GM19372 (cell line): ENCODE measurements around the gene SAPCD2.
"Not testable (repeated sequence)": the region's sequence is repeated elsewhere in the genome, so short reads cannot be mapped to it uniquely, and the experiment has no call there.

ENCODE experiments used
- ATAC-seq: cut with Tn5 transposase; IDR thresholded peaks from one replicate; pipeline ENCODE4 v1.9.1; 2021; ENCODE audit warnings: mild to moderate bottlenecking, low read depth, moderate library complexity; ENCODE audit not compliant: unreplicated experiment

SAPCD2 gene, protein sequence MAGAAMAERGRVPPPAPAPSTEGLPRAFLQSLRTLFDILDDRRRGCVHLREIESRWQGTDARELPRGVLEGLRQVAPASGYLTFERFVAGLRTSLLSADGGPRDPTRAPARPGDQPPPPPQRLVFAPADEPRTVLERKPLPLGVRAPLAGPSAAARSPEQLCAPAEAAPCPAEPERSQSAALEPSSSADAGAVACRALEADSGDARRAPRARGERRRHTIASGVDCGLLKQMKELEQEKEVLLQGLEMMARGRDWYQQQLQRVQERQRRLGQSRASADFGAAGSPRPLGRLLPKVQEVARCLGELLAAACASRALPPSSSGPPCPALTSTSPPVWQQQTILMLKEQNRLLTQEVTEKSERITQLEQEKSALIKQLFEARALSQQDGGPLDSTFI

DNA sequence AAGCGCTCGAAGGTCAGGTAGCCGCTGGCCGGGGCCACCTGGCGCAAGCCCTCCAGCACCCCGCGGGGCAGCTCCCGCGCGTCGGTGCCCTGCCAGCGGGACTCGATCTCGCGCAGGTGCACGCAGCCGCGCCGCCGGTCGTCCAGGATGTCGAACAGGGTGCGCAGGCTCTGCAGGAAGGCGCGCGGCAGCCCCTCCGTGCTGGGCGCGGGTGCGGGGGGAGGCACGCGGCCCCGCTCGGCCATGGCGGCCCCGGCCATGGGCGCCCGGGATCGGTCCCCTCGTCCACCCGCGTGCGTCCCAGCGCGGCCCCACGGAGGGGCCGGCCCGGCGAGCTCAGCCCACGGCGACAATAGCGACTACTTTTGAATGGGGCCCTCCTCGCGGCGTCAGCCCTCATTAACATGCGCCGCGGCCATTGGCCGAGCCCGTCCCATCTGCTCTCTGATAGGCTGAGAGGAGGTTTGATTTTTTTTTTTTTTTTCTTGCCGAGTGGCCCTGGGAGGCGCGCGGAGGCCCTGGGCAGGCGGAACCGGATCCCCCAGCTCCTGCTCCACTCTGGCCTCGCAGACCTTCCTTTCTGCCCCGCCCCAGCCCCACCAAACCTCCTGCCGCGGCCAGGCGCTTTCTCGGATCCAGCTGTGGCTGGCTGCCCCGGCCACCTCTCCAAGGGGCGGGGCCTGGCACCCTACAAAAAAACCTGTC is at the start of gene SAPCD2:
Gene SAPCD2, minus strand, starts transcription at position 357 of the 705 bp plus-strand sequence. Its CDS starts 97 bp downstream, at position 260.
- peak; percentile 75 for ATAC-seq

DNA sequence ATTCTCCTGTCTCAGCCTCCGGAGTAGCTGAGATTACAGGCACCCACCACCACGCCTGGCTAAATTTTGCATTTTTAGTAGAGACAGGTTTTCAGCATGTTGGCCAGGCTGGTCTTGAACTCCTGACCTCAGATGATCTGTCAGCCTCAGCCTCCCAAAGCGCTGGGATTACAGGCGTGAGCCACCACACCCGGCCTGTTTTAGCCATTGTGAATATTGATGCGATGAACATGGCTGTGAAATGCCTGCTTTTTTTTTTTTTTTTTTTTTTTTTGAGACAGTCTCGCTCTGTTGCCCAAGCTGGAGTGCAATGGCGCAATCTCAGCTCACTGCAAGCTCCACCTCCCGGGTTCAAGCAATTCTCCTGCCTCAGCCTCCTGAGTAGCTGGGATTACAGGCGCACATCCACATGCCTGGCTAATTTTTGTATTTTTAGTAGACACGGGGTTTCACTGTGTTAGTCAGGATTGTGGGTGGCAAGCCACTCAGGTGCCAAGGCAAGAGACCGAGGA is 47.8 kb upstream of the SAPCD2 start:
- ATAC-seq: not testable (repeated sequence)

DNA sequence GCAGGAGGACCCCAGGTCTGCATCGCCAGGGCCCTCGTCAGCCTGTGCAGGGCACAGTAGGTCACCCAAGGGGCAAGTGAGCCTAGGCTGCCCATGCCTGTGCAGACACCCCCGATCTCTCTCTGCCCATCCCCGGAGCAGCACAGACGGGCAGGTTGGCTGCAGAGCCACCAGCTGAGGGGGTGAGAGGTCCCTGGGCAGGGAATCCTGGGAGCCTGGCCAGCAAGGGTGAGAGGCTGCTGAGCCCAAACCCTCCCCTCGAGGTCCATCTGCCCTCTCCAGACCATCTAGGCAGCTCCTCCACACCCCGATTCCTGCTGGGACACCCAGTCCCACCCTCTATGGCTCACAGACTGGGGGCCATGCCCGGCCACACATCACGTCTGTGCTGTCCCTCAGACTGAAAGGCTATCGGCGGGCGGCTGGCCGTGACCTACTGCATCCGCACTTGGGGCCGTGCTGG is 46.9 kb upstream of the SAPCD2 start:
- no peak for ATAC-seq

DNA sequence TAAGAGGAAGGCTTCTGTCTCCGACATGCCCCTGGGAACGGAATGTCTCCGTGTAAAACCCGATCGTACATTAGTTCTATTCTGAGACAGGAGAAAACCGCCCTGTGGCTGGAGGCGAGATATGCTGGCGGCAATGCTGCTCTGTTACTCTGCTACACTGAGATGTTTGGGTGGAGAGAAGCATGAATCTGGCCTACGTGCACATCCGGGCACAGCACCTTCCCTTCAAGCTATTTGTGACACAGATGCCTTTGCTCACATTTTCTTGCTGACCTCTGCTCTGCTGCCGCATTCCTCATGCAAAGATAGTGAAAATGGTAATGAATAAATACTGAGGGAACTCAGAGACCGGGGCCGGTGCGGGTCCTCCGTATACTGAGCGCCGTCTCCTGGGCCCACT is 46.4 kb upstream of the SAPCD2 start:
- ATAC-seq: no peak

DNA sequence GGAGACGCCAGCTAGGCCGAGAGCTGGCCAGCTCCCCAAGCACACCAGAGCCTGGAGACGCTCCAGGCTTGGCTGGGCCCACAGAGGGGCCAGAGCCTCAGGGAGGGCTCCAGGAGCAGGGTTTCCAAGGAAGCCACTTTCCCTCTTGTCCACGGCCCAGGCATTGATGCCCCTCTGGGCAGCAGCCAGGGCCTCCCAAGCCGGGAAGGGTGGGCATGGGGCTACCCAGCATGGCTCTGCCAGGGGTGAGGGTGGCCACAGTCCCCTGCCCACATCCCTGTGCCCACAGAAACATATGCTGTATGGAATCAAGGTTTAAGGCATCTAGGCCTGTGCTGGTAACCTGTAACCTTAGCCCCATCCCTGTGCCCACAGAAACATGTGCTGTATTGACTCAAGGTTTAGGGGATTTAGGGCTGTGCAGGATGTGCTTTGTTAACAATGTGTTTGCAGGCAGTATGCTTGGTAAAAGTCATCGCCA is 45.7 kb upstream of the SAPCD2 start:
- ATAC-seq: no peak

DNA sequence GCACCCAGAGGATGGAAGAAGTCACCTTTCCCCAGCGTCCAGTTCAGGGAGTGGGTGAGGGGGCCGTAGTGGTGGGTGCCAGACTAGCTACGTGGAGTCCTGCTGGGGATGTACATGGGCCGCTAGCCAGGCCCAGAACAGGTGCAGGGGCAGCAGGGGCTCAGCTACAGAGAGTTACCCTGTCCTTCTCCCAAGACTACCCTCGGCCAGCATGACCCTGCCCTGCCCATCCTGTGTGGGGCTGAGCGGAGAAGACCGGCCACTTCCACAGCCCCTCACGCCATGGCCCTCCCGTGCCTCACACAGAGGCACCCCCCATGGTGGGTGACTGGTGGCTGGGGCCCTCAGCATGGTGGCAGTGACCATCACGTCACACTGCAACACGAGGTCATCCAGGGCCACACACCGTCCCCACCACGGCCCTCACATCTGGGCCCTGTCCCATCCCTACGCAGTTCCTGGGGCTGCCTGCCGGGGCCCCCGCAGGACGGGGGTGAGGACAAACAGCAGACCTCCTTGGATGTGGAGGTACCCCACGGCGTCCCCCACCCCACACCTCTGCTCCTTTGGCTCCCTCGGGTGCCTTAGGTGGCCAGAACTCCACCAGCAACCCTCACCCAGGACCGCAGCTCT is 45.2 kb upstream of the SAPCD2 start:
- ATAC-seq: no peak

DNA sequence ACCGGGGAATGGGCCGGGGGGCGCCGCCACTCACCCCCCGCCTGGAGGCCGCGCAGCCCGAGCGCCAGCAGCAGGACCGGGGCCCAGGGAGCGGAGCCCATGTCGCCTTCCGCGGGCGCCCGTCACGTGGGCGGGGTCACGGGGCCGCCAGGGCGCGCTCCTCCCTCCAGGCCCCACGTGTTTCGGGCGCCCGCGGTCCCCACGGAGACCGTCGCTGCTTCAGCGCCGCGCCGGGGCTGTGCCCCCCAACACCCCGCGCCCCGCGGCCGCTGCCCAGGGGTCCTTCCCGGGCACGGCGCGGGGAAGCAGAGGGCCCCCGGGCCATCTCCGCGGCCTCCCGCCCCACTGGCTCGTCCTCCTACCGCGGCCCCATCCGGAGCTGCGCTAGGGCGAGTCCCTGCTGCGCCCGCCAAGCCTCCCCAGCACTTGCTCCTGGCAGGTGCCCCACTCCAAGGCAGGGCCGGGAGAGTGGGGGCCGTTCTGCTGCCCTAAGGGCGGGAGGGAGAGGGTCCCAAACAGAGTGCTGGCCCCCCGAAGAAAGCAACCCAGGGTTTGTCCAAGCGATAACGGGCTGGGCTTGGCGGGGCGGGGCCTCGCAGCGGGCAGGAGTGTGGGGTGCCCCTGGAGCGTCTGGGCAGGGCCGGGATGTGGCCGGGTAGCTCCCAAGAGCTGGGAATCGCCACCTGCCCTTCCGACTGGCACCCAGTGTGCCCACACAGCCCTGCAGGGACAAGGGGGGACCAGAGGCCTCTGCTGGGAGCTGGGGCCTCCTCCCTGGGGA is 44.4 kb upstream of the SAPCD2 start, which contains the start of gene DPP7:
Gene DPP7, minus strand, starts transcription at position 121 of the 781 bp plus-strand sequence. Its CDS starts 20 bp downstream, at position 101.
- ATAC-seq: peak; percentile 68

DNA sequence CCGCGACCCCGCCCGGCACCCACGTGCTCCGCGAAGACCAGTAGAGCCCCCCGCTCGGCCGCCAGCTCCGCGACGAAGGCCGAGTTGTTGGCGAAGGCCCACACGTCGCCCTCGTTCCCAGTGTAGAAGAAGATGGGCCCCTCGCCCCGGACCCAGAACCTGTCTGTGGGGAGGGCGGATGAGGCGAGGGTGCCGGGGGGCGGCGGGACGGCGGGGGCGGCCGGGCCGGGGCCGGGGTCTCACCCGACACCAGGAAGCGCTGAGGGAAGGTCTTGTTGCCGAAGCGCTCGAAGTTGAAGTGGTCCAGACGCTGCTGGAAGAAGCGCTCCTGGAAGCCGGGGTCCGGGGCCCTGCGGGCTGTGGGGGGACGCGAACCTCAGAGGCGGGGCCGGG is 43.9 kb upstream of the SAPCD2 start:
- ATAC-seq: no peak

DNA sequence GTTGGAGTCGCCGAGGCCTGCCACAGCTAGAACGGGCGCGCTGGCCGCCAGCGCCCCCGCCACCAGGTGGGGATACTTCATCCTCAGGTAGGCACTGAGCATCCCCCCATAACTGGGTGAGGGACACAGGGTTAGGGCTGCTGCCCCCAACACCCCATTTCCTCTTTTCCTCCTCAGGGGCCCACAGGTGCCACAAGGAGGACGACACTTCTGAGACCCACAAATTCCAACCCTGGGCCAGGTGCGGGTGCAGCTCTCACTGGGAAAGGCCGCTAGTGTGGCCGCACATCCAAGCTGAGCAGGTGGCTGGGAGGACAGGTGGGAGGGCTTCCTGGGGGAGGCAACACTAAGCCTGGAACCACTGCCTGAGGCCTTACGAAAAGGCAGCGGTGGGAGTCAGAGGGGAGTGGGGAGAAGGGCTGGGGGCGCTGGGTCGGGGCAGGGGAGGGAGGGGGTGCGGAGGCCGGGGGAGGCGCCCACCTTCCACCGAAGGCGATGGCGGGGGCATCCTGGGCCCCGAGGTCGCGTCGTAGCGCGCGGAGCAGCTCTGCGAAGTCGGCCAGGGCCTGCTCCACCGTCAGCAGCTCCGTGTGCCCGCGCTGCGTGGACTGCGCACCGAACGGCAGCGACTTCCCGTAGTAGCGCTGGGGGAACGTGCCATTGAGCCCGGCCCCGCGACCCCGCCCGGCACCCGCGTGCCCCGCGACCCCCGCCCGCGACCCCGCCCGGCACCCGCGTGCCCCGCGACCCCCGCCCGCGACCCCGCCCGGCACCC is 43.2 kb upstream of the SAPCD2 start:
- ATAC-seq: no peak

DNA sequence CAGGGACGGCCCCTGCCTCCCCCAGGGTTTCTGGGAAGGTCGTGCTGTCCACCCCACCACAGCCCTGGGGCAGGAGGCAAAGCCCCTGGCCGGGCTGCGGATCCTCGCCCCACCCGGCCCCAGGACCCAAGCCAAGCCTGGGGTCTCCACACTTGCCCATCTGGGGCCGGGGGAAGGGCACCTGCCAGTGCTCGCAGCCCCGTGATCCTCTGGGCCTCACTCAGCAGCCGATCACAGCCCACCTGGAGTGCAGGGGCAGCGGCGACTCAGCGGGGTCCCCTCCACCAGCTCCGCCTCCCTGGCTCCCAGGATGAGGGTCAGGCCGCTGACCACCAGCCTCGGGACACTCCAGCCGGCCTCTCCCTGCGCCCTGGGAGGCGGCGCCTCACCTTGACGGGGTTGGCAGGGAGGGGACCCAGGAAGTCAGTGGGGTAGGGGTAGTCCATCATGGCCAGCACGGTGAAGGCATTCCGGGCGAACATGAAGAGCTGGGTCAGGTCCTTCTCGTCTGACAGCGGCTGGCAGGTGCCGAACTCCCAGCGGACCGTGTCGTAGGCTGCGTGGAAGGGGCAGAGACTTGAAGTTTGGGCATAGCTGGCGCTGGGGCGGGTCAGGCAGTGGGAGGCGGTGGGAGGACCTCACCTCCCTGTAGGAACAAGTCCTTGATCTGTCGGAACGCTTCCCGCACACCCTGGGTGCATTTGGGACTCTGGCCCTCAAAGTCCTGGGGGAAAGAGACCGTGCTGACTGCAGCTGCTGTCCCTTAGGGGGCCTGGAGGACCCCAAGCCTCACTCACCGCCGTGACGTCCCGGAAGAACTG is 42.4 kb upstream of the SAPCD2 start:
- no peak for ATAC-seq

DNA sequence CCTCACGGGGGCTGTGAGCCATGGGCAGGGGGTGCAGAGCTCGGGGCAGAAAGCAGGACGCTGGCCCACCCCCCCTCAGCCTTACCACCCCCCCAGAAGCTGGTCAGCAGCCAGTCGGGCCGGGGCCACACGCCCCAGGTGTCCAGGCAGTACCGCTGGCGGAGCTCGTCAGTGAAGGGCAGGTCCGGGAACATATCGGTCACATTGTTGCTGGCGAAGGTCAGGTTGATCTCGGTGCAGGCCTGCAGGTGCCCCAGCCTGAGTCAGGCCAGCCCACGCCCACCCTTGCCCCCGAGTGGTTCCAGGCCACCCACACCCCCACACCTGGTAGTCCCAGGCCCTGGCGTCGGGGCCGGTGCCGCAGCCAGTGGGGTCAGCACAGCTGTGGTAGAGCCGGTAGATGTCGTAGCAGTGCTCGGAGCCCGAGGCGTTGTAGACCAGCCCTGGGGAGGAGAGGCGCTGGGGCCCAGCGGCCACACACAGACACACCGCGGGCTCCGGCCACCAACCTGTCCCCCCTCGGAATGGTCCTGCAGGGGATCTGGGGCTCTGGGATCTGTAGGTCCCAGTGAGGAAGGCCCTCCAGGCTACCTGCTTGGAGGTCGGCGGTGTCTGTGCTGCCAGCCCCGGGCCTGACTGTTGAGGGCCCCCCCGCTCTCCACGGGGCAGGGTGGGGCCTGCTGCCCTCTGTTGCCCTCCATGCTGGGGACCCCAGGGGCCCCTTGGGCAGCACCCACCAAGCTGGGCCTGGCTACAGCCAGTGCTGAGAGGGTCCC is 41.6 kb upstream of the SAPCD2 start:
- ATAC-seq: no peak

DNA sequence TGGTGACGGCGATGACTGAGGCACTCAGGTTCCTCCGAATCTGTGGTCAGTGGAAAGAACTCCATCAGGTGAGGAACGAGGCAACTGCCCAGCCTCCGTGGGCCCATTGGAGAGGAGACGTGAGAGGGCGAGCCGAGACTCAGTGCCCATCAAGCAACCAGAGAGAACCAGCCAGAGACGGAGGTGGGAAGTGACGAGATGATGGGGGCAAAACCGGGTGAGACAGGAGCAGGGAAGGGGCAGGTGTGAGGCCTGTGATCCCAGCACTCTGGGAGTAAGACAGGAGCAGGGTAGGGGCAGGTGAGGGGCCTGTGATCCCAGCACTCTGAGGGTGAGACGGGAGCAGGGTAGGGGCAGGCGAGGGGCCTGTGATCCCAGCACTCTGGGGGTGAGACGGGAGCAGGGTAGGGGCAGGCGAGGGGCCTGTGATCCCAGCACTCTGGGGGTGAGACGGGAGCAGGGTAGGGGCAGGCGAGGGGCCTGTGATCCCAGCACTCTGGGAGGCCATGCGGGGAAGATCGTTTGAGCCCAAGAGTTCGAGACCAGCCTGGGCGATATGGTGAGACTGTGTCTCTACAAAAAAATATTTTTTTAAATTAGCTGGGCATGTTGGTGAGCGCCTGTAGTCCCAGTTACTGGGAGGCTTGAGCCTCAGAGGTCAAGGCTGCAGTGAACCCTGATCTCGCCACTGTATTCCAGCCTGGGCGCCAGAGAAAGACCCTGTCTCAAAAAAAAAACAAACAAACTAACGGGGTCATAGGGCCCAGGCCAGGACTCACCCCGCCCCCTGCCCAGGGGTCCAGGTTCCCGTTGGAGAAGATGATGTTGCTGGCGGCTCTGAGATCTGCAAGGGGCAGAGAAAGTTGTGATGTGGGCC is 40.8 kb upstream of the SAPCD2 start:
- no peak for ATAC-seq

DNA sequence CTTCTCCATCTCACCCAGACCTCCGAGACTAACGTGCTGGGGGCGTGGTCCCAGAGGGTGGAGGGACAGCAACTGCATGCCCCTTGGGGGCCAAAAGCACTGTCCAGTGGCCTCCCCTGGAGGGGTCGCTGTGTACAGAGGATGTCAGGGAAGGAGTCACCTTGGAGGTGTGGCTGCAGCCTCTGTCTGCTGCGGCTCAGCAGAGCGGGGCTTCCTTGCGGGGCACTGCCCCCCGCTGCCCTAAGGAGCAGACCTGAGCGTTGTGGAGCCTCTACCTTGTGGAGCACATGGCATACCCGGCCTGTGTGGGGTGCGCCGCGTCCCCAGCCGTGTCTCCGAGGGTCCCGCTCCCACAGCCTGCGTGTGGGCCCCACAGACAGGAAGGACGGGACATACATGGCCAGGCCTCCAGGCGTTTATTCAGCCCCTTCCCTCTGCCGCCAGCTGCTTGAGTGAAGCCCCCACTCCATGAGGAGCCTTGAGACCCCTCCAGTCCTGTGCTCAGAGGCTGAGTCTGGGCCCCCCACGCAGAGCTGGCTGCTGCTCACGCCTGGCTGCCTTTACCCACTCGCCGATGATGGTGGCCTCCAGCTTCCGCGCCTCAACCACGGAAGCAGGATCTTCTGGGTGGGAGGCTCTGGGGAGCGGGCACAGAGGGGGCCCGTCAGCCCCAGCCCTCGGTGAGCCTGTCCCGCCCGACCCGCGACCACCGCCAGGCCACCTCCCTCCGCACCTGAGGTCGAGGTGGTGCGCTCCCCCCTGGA is 40.0 kb upstream of the SAPCD2 start:
- no peak for ATAC-seq

DNA sequence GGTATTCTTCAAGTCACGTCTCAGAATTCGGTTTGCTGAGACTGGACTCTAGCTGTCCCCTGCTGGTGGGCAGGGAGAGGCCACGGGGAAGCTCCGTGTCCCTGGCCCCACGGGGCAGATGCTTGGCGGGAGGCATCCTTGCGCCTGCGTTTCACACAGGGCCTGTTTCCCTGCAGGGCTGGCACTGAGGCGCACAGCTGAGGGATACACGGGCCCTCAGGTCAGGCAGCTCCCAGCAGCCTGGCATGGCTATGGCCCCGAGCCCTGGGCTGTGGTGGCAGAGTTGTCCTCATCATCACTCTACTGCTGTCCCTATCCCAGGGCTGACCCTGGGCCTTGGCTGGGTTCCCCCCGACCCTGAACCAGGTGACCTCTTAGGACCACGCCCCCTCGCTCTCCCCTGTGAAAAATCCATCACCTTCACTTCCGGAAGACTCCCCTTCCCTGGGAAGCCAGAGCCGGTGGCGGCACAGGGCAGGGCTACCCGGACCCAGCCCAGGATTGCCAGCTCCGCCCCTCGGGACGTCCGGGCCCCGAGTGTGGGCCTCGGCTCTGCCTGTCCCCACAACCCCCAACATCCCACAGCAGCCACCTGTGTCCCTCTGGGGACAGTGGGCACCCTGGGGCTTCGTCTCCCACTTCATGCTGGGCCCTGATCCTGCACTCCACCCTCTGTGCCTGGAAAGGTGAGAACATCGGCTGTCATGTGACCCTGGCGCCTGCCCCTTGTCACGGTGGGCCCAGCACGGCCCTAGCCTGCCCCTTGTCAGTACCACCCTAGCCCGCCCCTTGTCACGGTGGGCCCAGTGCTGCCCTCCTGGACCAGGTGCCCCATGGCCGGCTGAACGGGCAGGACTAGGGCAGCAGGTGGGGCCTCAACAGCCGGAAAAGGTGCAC is 39.1 kb upstream of the SAPCD2 start:
- ATAC-seq: no peak

DNA sequence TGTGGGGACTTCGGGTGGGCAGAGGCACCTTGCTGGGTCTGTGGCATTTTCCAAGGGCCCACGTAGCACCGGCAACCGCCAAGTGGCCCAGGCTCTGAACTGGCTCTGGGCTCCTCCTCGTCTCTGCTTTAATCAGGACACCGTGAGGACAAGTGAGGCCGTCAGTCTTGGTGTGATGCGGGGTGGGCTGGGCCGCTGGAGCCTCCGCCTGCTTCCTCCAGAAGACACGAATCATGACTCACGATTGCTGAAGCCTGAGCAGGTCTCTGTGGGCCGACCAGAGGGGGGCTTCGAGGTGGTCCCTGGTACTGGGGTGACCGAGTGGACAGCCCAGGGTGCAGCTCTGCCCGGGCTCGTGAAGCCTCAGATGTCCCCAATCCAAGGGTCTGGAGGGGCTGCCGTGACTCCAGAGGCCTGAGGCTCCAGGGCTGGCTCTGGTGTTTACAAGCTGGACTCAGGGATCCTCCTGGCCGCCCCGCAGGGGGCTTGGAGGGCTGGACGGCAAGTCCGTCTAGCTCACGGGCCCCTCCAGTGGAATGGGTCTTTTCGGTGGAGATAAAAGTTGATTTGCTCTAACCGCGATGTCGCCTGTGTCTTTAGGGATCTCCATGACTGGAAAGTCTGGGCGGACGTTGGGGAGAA is 38.4 kb upstream of the SAPCD2 start:
- no peak for ATAC-seq
